ENCODE measurements around the gene FARSB. TPM values are rescaled to one million over a fixed set of nuclear protein-coding genes. Genes with fewer than 3 reads are reported as not detected.

The FARSB gene
- total RNA-seq, 1 experiment from 2014 or later = 31.0 TPM

GRCh38 chr2:222547083-222547482 lies 108.8 kb downstream of the FARSB start:
- Mint-ChIP-seq H3K27me3 (ENCODE audit: low read depth) (peaks cover 3% of the 10 kb centered on the region; the same call in 1 of the 2 replicates), H3K9me3 (peaks cover 3% of the 10 kb centered on the region; the same call in 1 of the 2 replicates), H3K36me3 (no peaks in the 10 kb centered on the region), H3K27ac (no peak overlapping the region), H3K4me1 (peaks cover 25% of the 10 kb centered on the region), H3K4me3 (no peak overlapping the region)
- ChIA-PET CTCF (interaction anchor here (0.6 kb wide), 1 partner anchor 228 kb away, joined by 4 read pairs; no protein-coding TSS in a partner anchor), POLR2A (no interaction called here)
- ATAC-seq (no peak), DNase-seq (ENCODE audit: low spot score) (no peak)
- no peak for TF ChIP-seq SP1 (CRISPR knock-in tag; conservative IDR thresholded peaks at IDR 0.05)
- TF ChIP-seq MYBL2 (CRISPR knock-in tag; IDR thresholded peaks at IDR 0.05) = no peak
- TF ChIP-seq NFYB (CRISPR knock-in tag; conservative IDR thresholded peaks at IDR 0.05; ENCODE audit: low read depth) = no peak

DNA sequence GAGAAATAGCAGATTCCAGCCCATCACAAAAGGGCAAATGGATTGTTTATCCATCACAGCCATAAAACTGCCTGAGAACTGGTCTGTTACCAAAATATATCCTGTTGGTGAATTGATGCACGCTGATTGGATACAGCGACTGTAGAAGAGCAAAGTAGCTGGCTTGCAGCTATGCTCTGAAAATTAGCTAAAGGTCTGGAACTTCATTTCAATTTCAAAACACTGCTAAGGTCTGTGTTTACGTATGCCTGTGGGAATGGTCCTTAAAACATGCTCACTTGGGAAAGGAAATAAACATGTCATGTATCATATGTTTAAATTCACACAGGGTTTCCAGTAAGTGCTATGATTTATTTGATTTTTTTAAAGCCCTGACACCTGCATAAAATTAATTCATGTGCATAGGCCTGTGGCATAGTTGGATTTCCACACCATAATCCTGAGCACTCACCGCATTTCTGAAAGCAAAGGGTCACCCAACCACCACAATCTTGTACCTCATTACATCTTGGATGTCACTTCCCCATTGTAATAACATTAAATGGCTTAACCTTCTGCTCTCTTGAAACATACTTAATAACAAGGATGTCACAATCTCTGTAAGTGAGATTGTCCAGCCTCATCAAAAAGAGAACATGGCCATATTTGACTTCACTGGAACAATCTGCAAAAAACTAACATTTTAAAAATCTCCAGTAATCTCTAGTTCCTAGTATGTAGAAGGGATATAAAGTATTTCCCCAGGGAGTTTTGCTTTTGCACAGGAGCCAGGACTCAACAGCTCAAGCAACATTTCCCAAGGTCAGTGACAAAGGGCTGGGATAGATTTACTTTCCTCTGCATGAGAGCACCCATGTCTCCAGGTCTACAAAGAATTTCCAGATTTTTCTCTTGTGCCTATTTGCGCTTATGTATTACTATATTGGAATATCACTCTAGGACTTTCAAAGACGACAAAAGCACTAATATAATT lies 109.8 kb downstream of the FARSB start:
- Mint-ChIP-seq H3K9me3 (no peaks in the 10 kb centered on the region), H3K27ac (no peak overlapping the region), H3K36me3 (no peaks in the 10 kb centered on the region), H3K4me1 (peaks cover 25% of the 10 kb centered on the region), H3K4me3 (no peak overlapping the region), H3K27me3 (ENCODE audit: low read depth) (peaks cover 3% of the 10 kb centered on the region; the same call in 1 of the 2 replicates)
- POLR2A ChIA-PET = no interaction called here
- DNase-seq (ENCODE audit: low spot score) = no peak
- CTCF ChIA-PET = interaction anchor here (0.6 kb wide), 1 partner anchor 227 kb away, joined by 4 read pairs; no protein-coding TSS in a partner anchor
- no peak for TF ChIP-seq ZNF317 (CRISPR knock-in tag; IDR thresholded peaks at IDR 0.05; ENCODE audit: borderline replicate concordance, low read depth)
- TF ChIP-seq ZNF219 (CRISPR knock-in tag; IDR thresholded peaks at IDR 0.05; ENCODE audit: borderline replicate concordance) = no peak
- TF ChIP-seq KAT7 (CRISPR knock-in tag; IDR thresholded peaks at IDR 0.05; ENCODE audit: borderline replicate concordance) = no peak
- no peak for TF ChIP-seq ATF1 (CRISPR knock-in tag; IDR thresholded peaks at IDR 0.05)
- TF ChIP-seq, protein P1, sequence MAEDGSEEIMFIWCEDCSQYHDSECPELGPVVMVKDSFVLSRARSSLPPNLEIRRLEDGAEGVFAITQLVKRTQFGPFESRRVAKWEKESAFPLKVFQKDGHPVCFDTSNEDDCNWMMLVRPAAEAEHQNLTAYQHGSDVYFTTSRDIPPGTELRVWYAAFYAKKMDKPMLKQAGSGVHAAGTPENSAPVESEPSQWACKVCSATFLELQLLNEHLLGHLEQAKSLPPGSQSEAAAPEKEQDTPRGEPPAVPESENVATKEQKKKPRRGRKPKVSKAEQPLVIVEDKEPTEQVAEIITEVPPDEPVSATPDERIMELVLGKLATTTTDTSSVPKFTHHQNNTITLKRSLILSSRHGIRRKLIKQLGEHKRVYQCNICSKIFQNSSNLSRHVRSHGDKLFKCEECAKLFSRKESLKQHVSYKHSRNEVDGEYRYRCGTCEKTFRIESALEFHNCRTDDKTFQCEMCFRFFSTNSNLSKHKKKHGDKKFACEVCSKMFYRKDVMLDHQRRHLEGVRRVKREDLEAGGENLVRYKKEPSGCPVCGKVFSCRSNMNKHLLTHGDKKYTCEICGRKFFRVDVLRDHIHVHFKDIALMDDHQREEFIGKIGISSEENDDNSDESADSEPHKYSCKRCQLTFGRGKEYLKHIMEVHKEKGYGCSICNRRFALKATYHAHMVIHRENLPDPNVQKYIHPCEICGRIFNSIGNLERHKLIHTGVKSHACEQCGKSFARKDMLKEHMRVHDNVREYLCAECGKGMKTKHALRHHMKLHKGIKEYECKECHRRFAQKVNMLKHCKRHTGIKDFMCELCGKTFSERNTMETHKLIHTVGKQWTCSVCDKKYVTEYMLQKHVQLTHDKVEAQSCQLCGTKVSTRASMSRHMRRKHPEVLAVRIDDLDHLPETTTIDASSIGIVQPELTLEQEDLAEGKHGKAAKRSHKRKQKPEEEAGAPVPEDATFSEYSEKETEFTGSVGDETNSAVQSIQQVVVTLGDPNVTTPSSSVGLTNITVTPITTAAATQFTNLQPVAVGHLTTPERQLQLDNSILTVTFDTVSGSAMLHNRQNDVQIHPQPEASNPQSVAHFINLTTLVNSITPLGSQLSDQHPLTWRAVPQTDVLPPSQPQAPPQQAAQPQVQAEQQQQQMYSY (CRISPR knock-in tag; IDR thresholded peaks at IDR 0.05) = no peak
- TF ChIP-seq NR3C1 (CRISPR knock-in tag; conservative IDR thresholded peaks at IDR 0.05; ENCODE audit: low read depth) = no peak
- no peak for TF ChIP-seq ZBTB21 (CRISPR knock-in tag; IDR thresholded peaks at IDR 0.05; ENCODE audit: borderline replicate concordance)
- TF ChIP-seq ESRRA (CRISPR knock-in tag; IDR thresholded peaks at IDR 0.05; ENCODE audit: borderline replicate concordance) = no peak
- no peak for TF ChIP-seq ARID4B (CRISPR knock-in tag; IDR thresholded peaks at IDR 0.05; ENCODE audit: borderline replicate concordance)
- no peak for TF ChIP-seq SMAD4 (CRISPR knock-in tag; IDR thresholded peaks at IDR 0.05)
- TF ChIP-seq NR1H2 (CRISPR knock-in tag; IDR thresholded peaks at IDR 0.05) = no peak
- no peak for ATAC-seq
